Tibial nerve (tissue), 4 donors: Measurements from ENCODE around the gene CDC42BPG. TPM values are rescaled to one million over a fixed set of nuclear protein-coding genes. Genes with fewer than 3 reads are reported as not detected.
"Not testable (repeated sequence)": the region's sequence is repeated elsewhere in the genome, so short reads cannot be mapped to it uniquely, and the experiment has no call there.

ENCODE experiments used
- DNase-seq, 2 donors: peaks; one replicate each; pipeline ENCODE4 v3.0.0-alpha.2; 2019; ENCODE audit warnings: low spot score in 2 of 2
- H3K27ac ChIP-seq, 4 donors: fragments of 200-600 bp; sonication (generic) in 3 of 4; one replicate each; pipeline ENCODE4 v1.5.1; 2017 to 2019; ENCODE audit warnings: mild to moderate bottlenecking in 1 of 4
- H3K27me3 ChIP-seq, 2 donors: fragments of 200-600 bp; sonication (generic) in 1 of 2; one replicate each; pipeline versions ENCODE4 v1.5.1 to v1.6.0; 2017 to 2019
- H3K36me3 ChIP-seq, 3 donors: fragments of 200-600 bp; sonication (generic); one replicate each; pipeline ENCODE4 v1.5.1; 2018 to 2019
- H3K4me1 ChIP-seq, 4 donors: fragments of 200-600 bp; sonication (generic) in 3 of 4; one replicate each; pipeline ENCODE4 v1.5.1; 2017 to 2019
- H3K4me3 ChIP-seq, 4 donors: fragments of 200-600 bp; sonication (generic) in 3 of 4; one replicate each; pipeline ENCODE4 v1.5.1; 2017 to 2019; ENCODE audit warnings: mild to moderate bottlenecking in 1 of 4, moderate library complexity in 1 of 4
- H3K9me3 ChIP-seq, 4 donors: fragments of 200-600 bp; sonication (generic) in 3 of 4; one replicate each; pipeline ENCODE4 v1.5.1; 2017 to 2019
- CTCF ChIP-seq, 5 experiments: fragments of 200-600 bp in 3 of 5; fragments of 450-650 bp in 2 of 5; sonication (generic) in 3 of 5; IDR thresholded peaks; one replicate each; pipeline ENCODE4 v1.5.1; 2016 to 2019; ENCODE audit warnings: antibody characterized with exemption in 5 of 5, mild to moderate bottlenecking in 3 of 5, moderate library complexity in 2 of 5
- EP300 ChIP-seq, 2 donors: sonication (generic); formaldehyde crosslinking; IDR thresholded peaks; one replicate each; pipeline ENCODE4 v1.6.1; 2017; ENCODE audit warnings: antibody characterized with exemption in 2 of 2, mild to moderate bottlenecking in 1 of 2
- POLR2A ChIP-seq, 2 donors: fragments of 450-650 bp; IDR thresholded peaks; one replicate each; pipeline ENCODE4 v1.6.1; 2017; ENCODE audit warnings: antibody characterized with exemption in 2 of 2, mild to moderate bottlenecking in 2 of 2, moderate library complexity in 2 of 2
- WGBS, 2 donors: methylation state at CpG; one replicate each; pipeline ENCODE4 v1.1.5; 2018; 5-methylcytosine and 5-hydroxymethylcytosine counted together
- total RNA-seq, 4 donors: library from RNA; depleted of rRNA; stranded (reverse); fragments of >200 nt; gene quantifications; one replicate each; pipeline ENCODE4 v1.1.0, GENCODE V29; 2016

The CDC42BPG gene
- total RNA-seq, 4 donors from 2014 or later, result under 0.01 to 0.30 (median 0.21) TPM; not detected in 1

GRCh38 chr11:64846998-64847666, 2.7 kb upstream of the CDC42BPG start:
- no peaks in the 10 kb centered on the region for H3K27me3 ChIP-seq
- H3K4me1 ChIP-seq, result peaks cover 0 to 53% (median 23%) of the 10 kb centered on the region in 4 donors
- H3K36me3 ChIP-seq, result peaks cover 0 to 2% (median 0%) of the 10 kb centered on the region in 3 donors
- 19% methylated on average over 13 of the region's 13 CpGs for WGBS, 2 donors
- H3K27ac ChIP-seq, result peak overlapping the region in 1 of 4 donors; percentile 39
- DNase-seq, result peak; percentile 69 to 85
- no peaks in the 10 kb centered on the region for H3K9me3 ChIP-seq
- H3K4me3 ChIP-seq, result no peak overlapping the region
- TF ChIP-seq POLR2A (IDR thresholded peaks at IDR 0.05), result no peak
- peak in 1 of 2 donors; percentile 55 for TF ChIP-seq EP300 (IDR thresholded peaks at IDR 0.05)
- peak; percentile 95 to 99 (median 99) for TF ChIP-seq CTCF (IDR thresholded peaks at IDR 0.05)

DNA sequence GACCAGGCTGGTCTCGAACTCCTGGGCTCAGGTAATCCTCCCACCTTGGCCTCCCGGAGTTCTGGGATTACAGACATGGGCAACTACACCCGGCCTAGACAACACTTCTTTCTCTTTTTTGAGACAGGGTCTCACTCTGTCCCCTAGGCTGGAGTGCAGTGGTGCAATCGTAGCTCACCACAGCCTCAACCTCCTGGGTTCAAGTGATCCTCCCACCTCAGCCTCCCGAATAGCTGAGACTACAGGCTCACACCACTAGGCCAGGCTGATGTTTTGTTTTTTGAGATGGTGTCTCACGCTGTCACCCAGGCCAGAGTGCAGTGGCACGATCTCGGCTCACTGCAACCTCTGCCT, 1.3 kb upstream of the CDC42BPG start:
- H3K36me3 ChIP-seq, H3K4me3 ChIP-seq, H3K9me3 ChIP-seq, DNase-seq, H3K27me3 ChIP-seq, H3K27ac ChIP-seq: not testable (repeated sequence)
- 92 to 93% methylated on average over 8 of the region's 8 CpGs for WGBS, 2 donors
- peaks cover 0 to 43% (median 17%) of the 10 kb centered on the region in 4 donors for H3K4me1 ChIP-seq

GRCh38 chr11:64845129-64845775, 799 bp upstream of the CDC42BPG start:
- H3K4me3 ChIP-seq, result peak overlapping the region in 3 of 4 donors; percentile 26 to 54 (median 48)
- 25 to 28% methylated on average over 9 of the region's 9 CpGs for WGBS, 2 donors
- H3K27ac ChIP-seq, result peak overlapping the region in 2 of 4 donors; percentile 55 to 84
- H3K27me3 ChIP-seq, result no peaks in the 10 kb centered on the region
- peaks cover 0 to 38% (median 14%) of the 10 kb centered on the region in 4 donors for H3K4me1 ChIP-seq
- DNase-seq, result no peak
- TF ChIP-seq CTCF (IDR thresholded peaks at IDR 0.05) (no peak), EP300 (IDR thresholded peaks at IDR 0.05) (no peak), POLR2A (IDR thresholded peaks at IDR 0.05) (no peak)
- no peaks in the 10 kb centered on the region for H3K36me3 ChIP-seq
- no peaks in the 10 kb centered on the region for H3K9me3 ChIP-seq

- no peak for DNase-seq
- TF ChIP-seq POLR2A (IDR thresholded peaks at IDR 0.05), result no peak
- no peak for TF ChIP-seq CTCF (IDR thresholded peaks at IDR 0.05)
- no peak for TF ChIP-seq EP300 (IDR thresholded peaks at IDR 0.05)
- Histone ChIP-seq H3K9me3 (no peaks in the 10 kb centered on the region), H3K27me3 (no peaks in the 10 kb centered on the region), H3K4me1 (peaks cover 0 to 23% (median 5%) of the 10 kb centered on the region in 4 donors), H3K4me3 (peak overlapping the region in 2 of 4 donors; percentile 48 to 54), H3K36me3 (no peaks in the 10 kb centered on the region), H3K27ac (peak overlapping the region in 1 of 4 donors; percentile 84)
- whole genome bisulfite sequencing, 2 donors, result 59 to 61% methylated on average over 22 to 27 of the region's 27 CpGs
Observed at GRCh38 chr11:64843686-64844329, 645 bp downstream of the CDC42BPG start.

GRCh38 chr11:64842851-64843685, 1.4 kb downstream of the CDC42BPG start:
- no peak for TF ChIP-seq POLR2A (IDR thresholded peaks at IDR 0.05)
- TF ChIP-seq EP300 (IDR thresholded peaks at IDR 0.05), result no peak
- H3K4me1 ChIP-seq, result peaks cover 0 to 20% (median 3%) of the 10 kb centered on the region in 4 donors
- H3K9me3 ChIP-seq, result no peaks in the 10 kb centered on the region
- no peak for DNase-seq
- H3K27ac ChIP-seq, result peak overlapping the region in 1 of 4 donors; percentile 84
- H3K36me3 ChIP-seq, result no peaks in the 10 kb centered on the region
- peak overlapping the region in 1 of 4 donors; percentile 19 for H3K4me3 ChIP-seq
- H3K27me3 ChIP-seq, result no peaks in the 10 kb centered on the region
- WGBS, 2 donors, result 83 to 92% methylated on average over 13 to 17 of the region's 19 CpGs
